H1 (cell line): Measurements from ENCODE around the gene SPTBN5. TPM values are rescaled to one million over a fixed set of nuclear protein-coding genes. Genes with fewer than 3 reads are reported as not detected.

Experiments used
- CTCF ChIA-PET: fragments of 300-600 bp; sonication (Branson Sonifier 250); formaldehyde crosslinking; loops from one replicate; lab custom pipeline; 2021; ENCODE audit not compliant: partially characterized antibody; lab: Charles Lee
- POLR2A ChIA-PET: fragments of 300-600 bp; sonication (Branson Sonifier 250); formaldehyde crosslinking; loops from one replicate; lab custom pipeline; 2021; ENCODE audit warnings: inconsistent platforms; ENCODE audit not compliant: partially characterized antibody; lab: Charles Lee
- DNase-seq, 2 experiments: peaks; one replicate each; pipeline versions ENCODE4 v3.0.0 to v3.0.0-alpha.2; 2010 to 2022; ENCODE audit warnings: low spot score in 2 of 2, low read depth in 1 of 2, mixed read lengths in 1 of 2
- FAIRE-seq: peaks from 2 replicates; lab custom pipeline; 2011; peaks lifted over from hg19 to GRCh38; lab: Jason Lieb, UNC
- H2AFZ ChIP-seq: 2 replicates; pipeline ENCODE4 v1.8.1; 2012; ENCODE audit warnings: low read length, inconsistent platforms
- H2AK5ac ChIP-seq: 2 replicates; pipeline ENCODE4 v1.6.1; 2013; ENCODE audit warnings: low read depth, low read length
- H2BK120ac ChIP-seq: replicated peaks from 2 replicates; pipeline ENCODE3; 2013; ENCODE audit warnings: low read depth, low read length, inconsistent platforms
- H2BK12ac ChIP-seq: 2 replicates; pipeline ENCODE4 v1.6.1; 2013; ENCODE audit warnings: low read depth, low read length
- H2BK15ac ChIP-seq: 2 replicates; pipeline ENCODE4 v1.6.1; 2013; ENCODE audit warnings: low read length
- H2BK20ac ChIP-seq: 2 replicates; pipeline ENCODE4 v1.6.1; 2013; ENCODE audit warnings: low read length
- H2BK5ac ChIP-seq: 2 replicates; pipeline ENCODE4 v1.6.1; 2013; ENCODE audit warnings: low read depth, low read length
- H3K14ac ChIP-seq: 2 replicates; pipeline ENCODE4 v1.6.1; 2013; ENCODE audit warnings: inconsistent platforms; ENCODE audit not compliant: insufficient read length
- H3K18ac ChIP-seq: 2 replicates; pipeline ENCODE4 v1.6.1; 2013; ENCODE audit warnings: low read length; ENCODE audit errors: extremely low read depth
- H3K23ac ChIP-seq: 2 replicates; pipeline ENCODE4 v1.6.1; 2013; ENCODE audit warnings: inconsistent platforms; ENCODE audit not compliant: insufficient read length
- H3K23me2 ChIP-seq: 2 replicates; pipeline ENCODE4 v1.6.1; 2013; ENCODE audit warnings: low read depth, low read length
- H3K27ac ChIP-seq: 2 replicates; pipeline ENCODE4 v1.6.1; 2011; ENCODE audit warnings: low read depth, low read length, inconsistent platforms
- H3K27me3 ChIP-seq, 4 experiments: replicated peaks in 1 of 4; 1 replicate in 1 of 4; 2 replicates in 3 of 4; pipeline versions ENCODE4 v1.6.1 to v1.8.1; 2011 to 2013; ENCODE audit warnings: low read length in 3 of 4, mild to moderate bottlenecking in 3 of 4, inconsistent platforms in 2 of 4, mixed read lengths in 2 of 4, moderate library complexity in 1 of 4; ENCODE audit not compliant: control insufficient read depth in 3 of 4, insufficient read depth in 3 of 4; ENCODE audit errors: extremely low read depth in 1 of 4
- H3K36me3 ChIP-seq, 4 experiments: 2 replicates each; pipeline versions ENCODE4 v1.6.1 to v1.8.1; 2011 to 2013; ENCODE audit warnings: mild to moderate bottlenecking in 4 of 4, low read length in 3 of 4, moderate library complexity in 2 of 4, control low read depth in 1 of 4, inconsistent platforms in 1 of 4; ENCODE audit not compliant: insufficient read depth in 4 of 4, control insufficient read depth in 2 of 4
- H3K4ac ChIP-seq: replicated peaks from 2 replicates; pipeline ENCODE3; 2013; ENCODE audit warnings: low read length, low read depth, mixed read lengths, inconsistent platforms; ENCODE audit not compliant: insufficient read length
- H3K4me1 ChIP-seq, 4 experiments: replicated peaks in 1 of 4; 1 replicate in 1 of 4; 2 replicates in 3 of 4; pipeline versions ENCODE4 v1.6.1 to v1.8.1; 2011 to 2013; ENCODE audit warnings: low read length in 3 of 4, inconsistent platforms in 2 of 4, mixed read lengths in 1 of 4; ENCODE audit not compliant: insufficient read depth in 4 of 4, control insufficient read depth in 3 of 4
- H3K4me2 ChIP-seq, 2 experiments: 2 replicates each; pipeline versions ENCODE4 v1.6.1 to v1.8.1; 2011 to 2013; ENCODE audit warnings: low read depth in 2 of 2, low read length in 2 of 2, control low read depth in 1 of 2, inconsistent platforms in 1 of 2, mild to moderate bottlenecking in 1 of 2; ENCODE audit not compliant: insufficient read depth in 1 of 2
- H3K4me3 ChIP-seq, 4 experiments: fragments of 200-600, 300-600 bp in 1 of 4; sonication (generic), shearing (Covaris generic), sonication (Bioruptor Twin) in 1 of 4; 2 replicates each; pipeline versions ENCODE4 v1.5.1 to v1.8.1; 2011 to 2016; ENCODE audit warnings: low read length in 4 of 4, low read depth in 3 of 4, control low read depth in 2 of 4, inconsistent platforms in 2 of 4, mild to moderate bottlenecking in 2 of 4, mixed read lengths in 1 of 4, moderate library complexity in 1 of 4; ENCODE audit not compliant: insufficient read depth in 2 of 4; ENCODE audit errors: extremely low read depth in 1 of 4
- H3K56ac ChIP-seq: replicated peaks from 2 replicates; pipeline ENCODE3; 2013; ENCODE audit warnings: low read depth, mild to moderate bottlenecking, mixed read lengths, low read length, inconsistent platforms; ENCODE audit not compliant: insufficient read length
- H3K79me1 ChIP-seq: 2 replicates; pipeline ENCODE4 v1.6.1; 2013; ENCODE audit warnings: low read depth, low read length, control low read depth
- H3K79me2 ChIP-seq, 2 experiments: 2 replicates each; pipeline versions ENCODE4 v1.6.1 to v1.8.1; 2012 to 2013; ENCODE audit warnings: low read length in 2 of 2, mild to moderate bottlenecking in 2 of 2, inconsistent platforms in 1 of 2; ENCODE audit not compliant: insufficient read depth in 2 of 2, control insufficient read depth in 1 of 2
- H3K9ac ChIP-seq, 4 experiments: replicated peaks in 1 of 4; 1 replicate in 1 of 4; 2 replicates in 3 of 4; pipeline versions ENCODE4 v1.6.1 to v1.8.1; 2011 to 2013; ENCODE audit warnings: low read depth in 3 of 4, low read length in 3 of 4, control low read depth in 2 of 4, mild to moderate bottlenecking in 2 of 4, moderate library complexity in 2 of 4, inconsistent platforms in 1 of 4; ENCODE audit errors: extremely low read depth in 1 of 4
- H3K9me3 ChIP-seq, 2 experiments: 2 replicates each; pipeline versions ENCODE4 v1.6.1 to v1.8.1; 2012 to 2013; ENCODE audit warnings: mild to moderate bottlenecking in 2 of 2, moderate library complexity in 2 of 2, control low read depth in 1 of 2, inconsistent platforms in 1 of 2, low read depth in 1 of 2, low read length in 1 of 2, mixed read lengths in 1 of 2; ENCODE audit not compliant: insufficient read depth in 2 of 2
- H4K20me1 ChIP-seq, 2 experiments: replicated peaks in 1 of 2; 2 replicates each; pipeline versions ENCODE3 to v1.8.1; 2011 to 2013; ENCODE audit warnings: inconsistent platforms in 2 of 2, low read length in 2 of 2, mild to moderate bottlenecking in 1 of 2; ENCODE audit not compliant: insufficient read depth in 2 of 2, control insufficient read depth in 1 of 2
- H4K5ac ChIP-seq: 2 replicates; pipeline ENCODE4 v1.6.1; 2013; ENCODE audit warnings: low read length, low read depth, mixed read lengths, inconsistent platforms; ENCODE audit not compliant: insufficient read length
- H4K8ac ChIP-seq: 2 replicates; pipeline ENCODE4 v1.8.0; 2013; ENCODE audit warnings: mild to moderate bottlenecking, moderate library complexity, low read length, inconsistent platforms; ENCODE audit not compliant: insufficient read depth; ENCODE audit errors: extremely low read depth
- H4K91ac ChIP-seq: replicated peaks from 2 replicates; pipeline ENCODE3; 2013; ENCODE audit warnings: low read length, mixed read lengths, inconsistent platforms; ENCODE audit not compliant: insufficient read length
- BACH1 ChIP-seq: IDR thresholded peaks from 2 replicates; pipeline ENCODE4 v1.6.1; 2012; ENCODE audit warnings: low read length, improper control_type of control experiment
- CBX5 ChIP-seq: fragments of 300-800, 300-1000 bp; sonication (generic); IDR thresholded peaks from 2 replicates; pipeline ENCODE4 v1.7.1; 2016; ENCODE audit warnings: antibody characterized with exemption, low read length, low read depth
- EZH2 ChIP-seq: fragments of 200-600 bp; sonication (generic); IDR thresholded peaks from 2 replicates; pipeline ENCODE4 v1.7.1; 2012; ENCODE audit warnings: low read depth, mild to moderate bottlenecking, moderate library complexity, low read length, inconsistent platforms; ENCODE audit not compliant: severe bottlenecking
- JUN ChIP-seq: IDR thresholded peaks from 2 replicates; pipeline ENCODE4 v1.6.1; 2011; ENCODE audit warnings: low read depth, mild to moderate bottlenecking, improper control_type of control experiment, low read length
- JUND ChIP-seq: IDR thresholded peaks from 2 replicates; pipeline ENCODE4 v1.6.1; 2011; ENCODE audit warnings: mild to moderate bottlenecking, improper control_type of control experiment, low read length
- KDM5A ChIP-seq: fragments of 200-600 bp; IDR thresholded peaks from 2 replicates; pipeline ENCODE4 v1.7.1; 2012; ENCODE audit warnings: mild to moderate bottlenecking, low read length, inconsistent platforms, mixed read lengths
- RFX5 ChIP-seq: IDR thresholded peaks from 2 replicates; pipeline ENCODE4 v1.6.1; 2011; ENCODE audit warnings: low read depth, low read length, improper control_type of control experiment, borderline replicate concordance
- SIRT6 ChIP-seq: IDR thresholded peaks from one replicate; pipeline ENCODE4 v1.7.1; 2012; ENCODE audit warnings: low read length, inconsistent platforms
- SP1 ChIP-seq: IDR thresholded peaks from 2 replicates; pipeline ENCODE4 v1.6.1; 2011; ENCODE audit warnings: low read depth, low read length
- TBP ChIP-seq: IDR thresholded peaks from 2 replicates; pipeline ENCODE4 v1.6.1; 2011; ENCODE audit warnings: low read depth, low read length, improper control_type of control experiment
- WGBS, 2 experiments: shearing (Covaris generic) in 1 of 2; methylation state at CpG; one replicate each; pipeline versions ENCODE4 v1.1.6 to v1.1.7; 2013 to 2015; ENCODE audit warnings: low lambda C conversion rate in 2 of 2, mixed read lengths in 2 of 2, inconsistent platforms in 1 of 2, low coverage in 1 of 2, missing lambda C conversion rate in 1 of 2; ENCODE audit not compliant: insufficient replicate concordance in 2 of 2, insufficient coverage in 1 of 2, insufficient read length in 1 of 2; ENCODE audit errors: extremely low coverage in 1 of 2, missing lambda C conversion rate in 1 of 2; 5-methylcytosine and 5-hydroxymethylcytosine counted together
- polyA plus RNA-seq, 7 experiments: library from polyadenylated mRNA; depleted of rRNA in 3 of 7; stranded (reverse) in 5 of 7; unstranded in 2 of 7; fragments of >200 nt in 5 of 7; fragments of 200-250 nt in 2 of 7; gene quantifications; 1 replicate in 5 of 7; 2 replicates in 1 of 7; 4 replicates in 1 of 7; pipeline versions ENCODE4 v1.2.1 to v1.2.3, GENCODE V29; 2011 to 2013; ENCODE audit warnings: missing spikeins in 2 of 7, mixed read lengths in 2 of 7
- total RNA-seq: library from RNA; stranded (reverse); fragmentation: NEBNext Ultra II Directional; extraction: Animal tissue kit (Norgen Biotek cat#: 25700); gene quantifications from 2 replicates; pipeline ENCODE4 v1.2.1, GENCODE V29; 2021

Gene SPTBN5
- total and polyA plus RNA-seq, 2 of the 8 experiments (the other 6 are each of a cell fraction or from before 2014, with no cell fraction given): 0.32 to 0.84 TPM

- Histone ChIP-seq H4K91ac (no peak overlapping the region), H3K79me2 (no peaks in the 10 kb centered on the region), H2BK15ac (no peak overlapping the region), H4K8ac (no peak overlapping the region), H3K79me1 (no peaks in the 10 kb centered on the region), H3K56ac (no peak overlapping the region), H3K9ac (no peak overlapping the region), H2AK5ac (no peak overlapping the region), H2AFZ (no peak overlapping the region), H3K27me3 (no peaks in the 10 kb centered on the region; a peak in 2 of 7 replicates), H3K18ac (no peak overlapping the region), H3K4me3 (no peak overlapping the region), H3K23me2 (no peaks in the 10 kb centered on the region), H3K27ac (no peak overlapping the region), H2BK12ac (no peak overlapping the region), H2BK5ac (no peak overlapping the region; the same call in 1 of the 2 replicates), H3K23ac (no peak overlapping the region), H4K5ac (no peak overlapping the region), H3K36me3 (no peaks in the 10 kb centered on the region), H2BK120ac (no peak overlapping the region), H3K4ac (no peak overlapping the region), H4K20me1 (peaks cover 0 to 2% of the 10 kb centered on the region in 2 experiments), H2BK20ac (no peak overlapping the region), H3K9me3 (no peaks in the 10 kb centered on the region), H3K4me1 (peaks cover 0 to 8% (median 2%) of the 10 kb centered on the region in 4 experiments; a peak in 3 of 7 replicates), H3K14ac (no peak overlapping the region), H3K4me2 (no peak overlapping the region)
- WGBS, 2 experiments: 87% methylated on average over 25 of the region's 25 CpGs; no CpG with 5 or more reads in 1 of the 2 experiments
- ChIA-PET CTCF (interaction anchor here (0.8 to 4.1 kb wide), 5 partner anchors 10 to 124 kb away, joined by 3 to 22 read pairs (median 5); no protein-coding TSS in a partner anchor), POLR2A (interaction anchor here (0.6 to 2.6 kb wide), 3 partner anchors 9 to 64 kb away, joined by 3 to 11 read pairs (median 3); no protein-coding TSS in a partner anchor)
- no peak for DNase-seq
- FAIRE-seq: no peak
- TF ChIP-seq RFX5: no peak
- TF ChIP-seq JUN: no peak
- TF ChIP-seq JUND: no peak
- TF ChIP-seq TBP: no peak
- TF ChIP-seq CBX5: no peak
- no peak for TF ChIP-seq BACH1
- no peak for TF ChIP-seq KDM5A
- TF ChIP-seq SIRT6: no peak
- TF ChIP-seq SP1: no peak
- no peak for TF ChIP-seq EZH2
These were observed 26.8 kb downstream of the SPTBN5 start for GRCh38 chr15:41866872-41867579.
